GM12878 (cell line): ENCODE results near the gene ZMYND10. TPM values are rescaled to one million over a fixed set of nuclear protein-coding genes. Genes with fewer than 3 reads are reported as not detected.

Experiments
- ATF7 ChIP-seq: fragments of 450-650 bp; IDR thresholded peaks from 2 replicates; pipeline ENCODE4 v1.6.1; 2016; ENCODE audit warnings: low read depth, mild to moderate bottlenecking
- BCL11A ChIP-seq: IDR thresholded peaks from 2 replicates; pipeline ENCODE4 v1.6.1; 2011; ENCODE audit warnings: low read depth, low read length
- BHLHE40 ChIP-seq, 2 experiments: fragments of 450-650 bp in 1 of 2; IDR thresholded peaks; 2 replicates each; pipeline ENCODE4 v1.6.1; 2011 to 2017; ENCODE audit warnings: low read depth in 2 of 2, borderline replicate concordance in 1 of 2, improper control_type of control experiment in 1 of 2, low read length in 1 of 2, mild to moderate bottlenecking in 1 of 2
- CBX3 ChIP-seq: fragments of 200-600 bp; sonication (generic); IDR thresholded peaks from 2 replicates; pipeline ENCODE4 v1.6.1; 2016; ENCODE audit warnings: low read depth, borderline replicate concordance
- JUNB ChIP-seq: IDR thresholded peaks from 2 replicates; pipeline ENCODE4 v1.6.1; 2016; ENCODE audit warnings: antibody characterized with exemption, mild to moderate bottlenecking
- KAT2A ChIP-seq: conservative IDR thresholded peaks from 2 replicates; pipeline ENCODE4 v1.6.1; 2011; ENCODE audit warnings: low read depth, low read length; ENCODE audit not compliant: control insufficient read depth
- MYC ChIP-seq: IDR thresholded peaks from 2 replicates; pipeline ENCODE4 v1.6.1; 2011; ENCODE audit warnings: mild to moderate bottlenecking, low read length, moderate library complexity, inconsistent platforms; ENCODE audit not compliant: insufficient read depth, insufficient replicate concordance, insufficient read length, severe bottlenecking
- POLR2AphosphoS2 ChIP-seq: IDR thresholded peaks from 2 replicates; pipeline ENCODE4 v1.6.1; 2011; ENCODE audit warnings: low read depth, mild to moderate bottlenecking, low read length, improper control_type of control experiment, moderate library complexity
- TARDBP ChIP-seq: IDR thresholded peaks from 2 replicates; pipeline ENCODE4 v1.6.1; 2016; ENCODE audit warnings: borderline replicate concordance
- polyA plus RNA-seq, 11 experiments: library from polyadenylated mRNA; depleted of rRNA in 4 of 11; unstranded in 6 of 11; stranded (reverse) in 5 of 11; fragments of >200 nt; fragmentation: Nextera tagmentation in 4 of 11; fragmentation: Illumina TruSeq in 1 of 11; extraction: Ambion mirVana in 4 of 11; extraction: Trizol in 1 of 11; gene quantifications; 1 replicate in 1 of 11; 2 replicates in 10 of 11; pipeline versions ENCODE4 v1.2.1 to v1.2.3, GENCODE V29; 2011 to 2016; ENCODE audit warnings: inconsistent platforms in 2 of 11, missing spikeins in 2 of 11, low read depth in 1 of 11
- total RNA-seq, 4 experiments: library from RNA; depleted of rRNA in 3 of 4; stranded (reverse); fragments of >200 nt in 3 of 4; fragmentation: Illumina TruSeq in 1 of 4; extraction: Trizol in 1 of 4; gene quantifications; 2 replicates each; pipeline versions ENCODE4 v1.2.1 to v1.2.3, GENCODE V29; 2013 to 2021
- TF ChIP-seq, protein P1 (sequence below): IDR thresholded peaks from 2 replicates; pipeline ENCODE4 v1.6.1; 2012; ENCODE audit warnings: mild to moderate bottlenecking, low read depth, low read length
- TF ChIP-seq, protein P2 (sequence below): fragments of 450-650 bp; formaldehyde crosslinking; IDR thresholded peaks from 2 replicates; pipeline ENCODE4 v1.4.0; 2022; ENCODE audit warnings: mild to moderate bottlenecking, moderate library complexity
- TF ChIP-seq, protein P3 (sequence below), 3 experiments: IDR thresholded peaks in 2 of 3; conservative IDR thresholded peaks in 1 of 3; 2 replicates each; pipeline ENCODE4 v1.5.1; 2011; ENCODE audit warnings: low read depth in 3 of 3, low read length in 3 of 3, mild to moderate bottlenecking in 3 of 3, control low read depth in 2 of 3, moderate library complexity in 2 of 3, inconsistent platforms in 1 of 3, mixed read lengths in 1 of 3; ENCODE audit not compliant: control insufficient read depth in 2 of 3, insufficient read depth in 1 of 3; ENCODE audit errors: extremely low read depth in 1 of 3
- TF ChIP-seq, protein P4 (sequence below): fragments of 450-650 bp; IDR thresholded peaks from 2 replicates; pipeline ENCODE4 v1.6.1; 2017; ENCODE audit warnings: mild to moderate bottlenecking, moderate library complexity
- TF ChIP-seq, protein P5 (sequence below): IDR thresholded peaks from 2 replicates; pipeline ENCODE4 v1.6.1; 2011; ENCODE audit warnings: low read depth, mild to moderate bottlenecking, low read length, moderate library complexity, borderline replicate concordance; ENCODE audit errors: extremely low read depth

Gene ZMYND10
- total and polyA plus RNA-seq, 10 of the 15 experiments (the other 5 are each of a cell fraction or from before 2014, with no cell fraction given), result 0.11 to 1.0 (median 0.37) TPM

DNA sequence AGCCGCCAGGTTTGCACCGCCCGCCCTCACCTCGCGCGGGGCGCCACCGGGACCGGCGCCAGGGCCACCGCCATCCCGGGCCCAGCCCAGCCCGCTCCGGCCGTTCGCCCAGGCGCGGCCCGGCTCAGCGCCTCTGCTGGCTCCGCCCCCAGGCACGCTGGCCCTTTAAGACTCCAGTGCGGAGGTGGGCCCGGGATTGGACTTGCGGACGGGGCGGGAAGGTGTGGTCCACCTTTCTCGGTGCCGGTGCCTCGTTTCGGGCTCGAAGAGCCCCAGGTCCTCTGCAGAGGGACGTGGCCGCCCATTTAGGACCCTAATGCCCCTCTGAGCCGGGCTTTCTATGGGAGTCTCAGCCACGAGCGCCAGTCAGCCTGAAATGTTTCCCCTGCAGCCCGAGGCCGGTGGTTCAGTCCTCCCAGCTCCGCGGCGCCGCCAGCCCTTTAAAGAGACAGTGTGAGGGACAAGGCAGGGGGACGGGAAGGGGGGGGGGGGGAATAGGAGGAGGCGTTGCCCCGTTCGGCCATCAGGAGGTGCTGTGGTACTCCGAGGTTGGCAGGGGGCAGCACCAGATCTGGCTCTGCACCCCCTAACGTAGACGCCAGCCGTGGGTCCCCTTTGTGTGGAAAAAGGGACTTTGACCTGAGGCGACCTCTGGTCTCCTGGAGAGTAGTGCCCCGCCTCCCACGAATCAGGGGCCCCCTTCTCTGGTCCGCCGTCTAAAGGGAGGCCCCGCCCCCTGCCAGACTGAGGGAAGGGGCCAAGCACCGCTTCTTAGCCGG is 24.0 kb downstream of the ZMYND10 start (continued):
- TF ChIP-seq, protein P1, sequence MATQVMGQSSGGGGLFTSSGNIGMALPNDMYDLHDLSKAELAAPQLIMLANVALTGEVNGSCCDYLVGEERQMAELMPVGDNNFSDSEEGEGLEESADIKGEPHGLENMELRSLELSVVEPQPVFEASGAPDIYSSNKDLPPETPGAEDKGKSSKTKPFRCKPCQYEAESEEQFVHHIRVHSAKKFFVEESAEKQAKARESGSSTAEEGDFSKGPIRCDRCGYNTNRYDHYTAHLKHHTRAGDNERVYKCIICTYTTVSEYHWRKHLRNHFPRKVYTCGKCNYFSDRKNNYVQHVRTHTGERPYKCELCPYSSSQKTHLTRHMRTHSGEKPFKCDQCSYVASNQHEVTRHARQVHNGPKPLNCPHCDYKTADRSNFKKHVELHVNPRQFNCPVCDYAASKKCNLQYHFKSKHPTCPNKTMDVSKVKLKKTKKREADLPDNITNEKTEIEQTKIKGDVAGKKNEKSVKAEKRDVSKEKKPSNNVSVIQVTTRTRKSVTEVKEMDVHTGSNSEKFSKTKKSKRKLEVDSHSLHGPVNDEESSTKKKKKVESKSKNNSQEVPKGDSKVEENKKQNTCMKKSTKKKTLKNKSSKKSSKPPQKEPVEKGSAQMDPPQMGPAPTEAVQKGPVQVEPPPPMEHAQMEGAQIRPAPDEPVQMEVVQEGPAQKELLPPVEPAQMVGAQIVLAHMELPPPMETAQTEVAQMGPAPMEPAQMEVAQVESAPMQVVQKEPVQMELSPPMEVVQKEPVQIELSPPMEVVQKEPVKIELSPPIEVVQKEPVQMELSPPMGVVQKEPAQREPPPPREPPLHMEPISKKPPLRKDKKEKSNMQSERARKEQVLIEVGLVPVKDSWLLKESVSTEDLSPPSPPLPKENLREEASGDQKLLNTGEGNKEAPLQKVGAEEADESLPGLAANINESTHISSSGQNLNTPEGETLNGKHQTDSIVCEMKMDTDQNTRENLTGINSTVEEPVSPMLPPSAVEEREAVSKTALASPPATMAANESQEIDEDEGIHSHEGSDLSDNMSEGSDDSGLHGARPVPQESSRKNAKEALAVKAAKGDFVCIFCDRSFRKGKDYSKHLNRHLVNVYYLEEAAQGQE, result no peak
- TF ChIP-seq, protein P2, sequence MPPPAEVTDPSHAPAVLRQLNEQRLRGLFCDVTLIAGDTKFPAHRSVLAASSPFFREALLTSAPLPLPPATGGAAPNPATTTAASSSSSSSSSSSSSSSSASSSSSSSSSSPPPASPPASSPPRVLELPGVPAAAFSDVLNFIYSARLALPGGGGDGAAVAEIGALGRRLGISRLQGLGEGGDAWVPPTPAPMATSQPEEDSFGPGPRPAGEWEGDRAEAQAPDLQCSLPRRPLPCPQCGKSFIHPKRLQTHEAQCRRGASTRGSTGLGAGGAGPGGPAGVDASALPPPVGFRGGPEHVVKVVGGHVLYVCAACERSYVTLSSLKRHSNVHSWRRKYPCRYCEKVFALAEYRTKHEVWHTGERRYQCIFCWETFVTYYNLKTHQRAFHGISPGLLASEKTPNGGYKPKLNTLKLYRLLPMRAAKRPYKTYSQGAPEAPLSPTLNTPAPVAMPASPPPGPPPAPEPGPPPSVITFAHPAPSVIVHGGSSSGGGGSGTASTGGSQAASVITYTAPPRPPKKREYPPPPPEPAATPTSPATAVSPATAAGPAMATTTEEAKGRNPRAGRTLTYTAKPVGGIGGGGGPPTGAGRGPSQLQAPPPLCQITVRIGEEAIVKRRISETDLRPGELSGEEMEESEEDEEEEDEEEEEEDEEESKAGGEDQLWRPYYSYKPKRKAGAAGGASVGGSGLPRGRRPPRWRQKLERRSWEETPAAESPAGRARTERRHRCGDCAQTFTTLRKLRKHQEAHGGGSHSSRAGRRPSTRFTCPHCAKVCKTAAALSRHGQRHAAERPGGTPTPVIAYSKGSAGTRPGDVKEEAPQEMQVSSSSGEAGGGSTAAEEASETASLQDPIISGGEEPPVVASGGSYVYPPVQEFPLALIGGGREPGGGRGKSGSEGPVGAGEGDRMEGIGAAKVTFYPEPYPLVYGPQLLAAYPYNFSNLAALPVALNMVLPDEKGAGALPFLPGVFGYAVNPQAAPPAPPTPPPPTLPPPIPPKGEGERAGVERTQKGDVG (CRISPR knock-in tag), result no peak
- TF ChIP-seq POLR2AphosphoS2 (0 out of 2 replicates have a peak, but pooled peaks have one; percentile 62), KAT2A (no peak), TARDBP (no peak), BHLHE40 (IDR thresholded peaks at IDR 0.05; ENCODE audit: borderline replicate concordance in 1 of 2, low read depth in 2 of 2, low read length in 1 of 2) (peak; percentile 97 to 99), MYC (no peak), JUNB (no peak), BCL11A (no peak), CBX3 (no peak), ATF7 (peak; percentile 100)
- TF ChIP-seq, protein P3, sequence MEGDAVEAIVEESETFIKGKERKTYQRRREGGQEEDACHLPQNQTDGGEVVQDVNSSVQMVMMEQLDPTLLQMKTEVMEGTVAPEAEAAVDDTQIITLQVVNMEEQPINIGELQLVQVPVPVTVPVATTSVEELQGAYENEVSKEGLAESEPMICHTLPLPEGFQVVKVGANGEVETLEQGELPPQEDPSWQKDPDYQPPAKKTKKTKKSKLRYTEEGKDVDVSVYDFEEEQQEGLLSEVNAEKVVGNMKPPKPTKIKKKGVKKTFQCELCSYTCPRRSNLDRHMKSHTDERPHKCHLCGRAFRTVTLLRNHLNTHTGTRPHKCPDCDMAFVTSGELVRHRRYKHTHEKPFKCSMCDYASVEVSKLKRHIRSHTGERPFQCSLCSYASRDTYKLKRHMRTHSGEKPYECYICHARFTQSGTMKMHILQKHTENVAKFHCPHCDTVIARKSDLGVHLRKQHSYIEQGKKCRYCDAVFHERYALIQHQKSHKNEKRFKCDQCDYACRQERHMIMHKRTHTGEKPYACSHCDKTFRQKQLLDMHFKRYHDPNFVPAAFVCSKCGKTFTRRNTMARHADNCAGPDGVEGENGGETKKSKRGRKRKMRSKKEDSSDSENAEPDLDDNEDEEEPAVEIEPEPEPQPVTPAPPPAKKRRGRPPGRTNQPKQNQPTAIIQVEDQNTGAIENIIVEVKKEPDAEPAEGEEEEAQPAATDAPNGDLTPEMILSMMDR (IDR thresholded peaks at IDR 0.05 in 2 of 3, conservative IDR thresholded peaks at IDR 0.05 in 1 of 3; ENCODE audit: control insufficient read depth in 2 of 3, extremely low read depth in 1 of 3, insufficient read depth in 1 of 3, low read depth in 3 of 3, low read length in 3 of 3), result peak; percentile 32 to 68 (median 35); a peak in 5 of 6 replicates
- TF ChIP-seq, protein P4, sequence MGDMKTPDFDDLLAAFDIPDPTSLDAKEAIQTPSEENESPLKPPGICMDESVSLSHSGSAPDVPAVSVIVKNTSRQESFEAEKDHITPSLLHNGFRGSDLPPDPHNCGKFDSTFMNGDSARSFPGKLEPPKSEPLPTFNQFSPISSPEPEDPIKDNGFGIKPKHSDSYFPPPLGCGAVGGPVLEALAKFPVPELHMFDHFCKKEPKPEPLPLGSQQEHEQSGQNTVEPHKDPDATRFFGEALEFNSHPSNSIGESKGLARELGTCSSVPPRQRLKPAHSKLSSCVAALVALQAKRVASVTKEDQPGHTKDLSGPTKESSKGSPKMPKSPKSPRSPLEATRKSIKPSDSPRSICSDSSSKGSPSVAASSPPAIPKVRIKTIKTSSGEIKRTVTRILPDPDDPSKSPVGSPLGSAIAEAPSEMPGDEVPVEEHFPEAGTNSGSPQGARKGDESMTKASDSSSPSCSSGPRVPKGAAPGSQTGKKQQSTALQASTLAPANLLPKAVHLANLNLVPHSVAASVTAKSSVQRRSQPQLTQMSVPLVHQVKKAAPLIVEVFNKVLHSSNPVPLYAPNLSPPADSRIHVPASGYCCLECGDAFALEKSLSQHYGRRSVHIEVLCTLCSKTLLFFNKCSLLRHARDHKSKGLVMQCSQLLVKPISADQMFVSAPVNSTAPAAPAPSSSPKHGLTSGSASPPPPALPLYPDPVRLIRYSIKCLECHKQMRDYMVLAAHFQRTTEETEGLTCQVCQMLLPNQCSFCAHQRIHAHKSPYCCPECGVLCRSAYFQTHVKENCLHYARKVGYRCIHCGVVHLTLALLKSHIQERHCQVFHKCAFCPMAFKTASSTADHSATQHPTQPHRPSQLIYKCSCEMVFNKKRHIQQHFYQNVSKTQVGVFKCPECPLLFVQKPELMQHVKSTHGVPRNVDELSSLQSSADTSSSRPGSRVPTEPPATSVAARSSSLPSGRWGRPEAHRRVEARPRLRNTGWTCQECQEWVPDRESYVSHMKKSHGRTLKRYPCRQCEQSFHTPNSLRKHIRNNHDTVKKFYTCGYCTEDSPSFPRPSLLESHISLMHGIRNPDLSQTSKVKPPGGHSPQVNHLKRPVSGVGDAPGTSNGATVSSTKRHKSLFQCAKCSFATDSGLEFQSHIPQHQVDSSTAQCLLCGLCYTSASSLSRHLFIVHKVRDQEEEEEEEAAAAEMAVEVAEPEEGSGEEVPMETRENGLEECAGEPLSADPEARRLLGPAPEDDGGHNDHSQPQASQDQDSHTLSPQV, result no peak
- TF ChIP-seq, protein P5, sequence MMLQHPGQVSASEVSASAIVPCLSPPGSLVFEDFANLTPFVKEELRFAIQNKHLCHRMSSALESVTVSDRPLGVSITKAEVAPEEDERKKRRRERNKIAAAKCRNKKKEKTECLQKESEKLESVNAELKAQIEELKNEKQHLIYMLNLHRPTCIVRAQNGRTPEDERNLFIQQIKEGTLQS, result no peak
